Glutamatergic neuron (in vitro differentiated cells): Measurements from ENCODE around the gene C1QTNF12. TPM values are rescaled to one million over a fixed set of nuclear protein-coding genes. Genes with fewer than 3 reads are reported as not detected.

Experiments used
- DNase-seq: peaks from one replicate; pipeline ENCODE4 v3.0.0; 2022
- H3K27ac Mint-ChIP-seq: one replicate; pipeline ENCODE4 v1.8.0; 2020; ENCODE audit warnings: mild to moderate bottlenecking, mixed read lengths, inconsistent platforms; ENCODE audit not compliant: unreplicated experiment
- H3K27me3 Mint-ChIP-seq: one replicate; pipeline ENCODE4 v1.8.0; 2020; ENCODE audit warnings: mild to moderate bottlenecking, moderate library complexity, mixed read lengths, inconsistent platforms; ENCODE audit not compliant: unreplicated experiment
- H3K36me3 Mint-ChIP-seq: one replicate; pipeline ENCODE4 v1.8.0; 2020; ENCODE audit warnings: mild to moderate bottlenecking, mixed read lengths, inconsistent platforms; ENCODE audit not compliant: unreplicated experiment
- H3K4me1 Mint-ChIP-seq: one replicate; pipeline ENCODE4 v1.8.0; 2020; ENCODE audit warnings: mild to moderate bottlenecking, low read depth, mixed read lengths, inconsistent platforms; ENCODE audit not compliant: unreplicated experiment
- H3K4me3 Mint-ChIP-seq: one replicate; pipeline ENCODE4 v1.8.0; 2020; ENCODE audit warnings: mild to moderate bottlenecking, mixed read lengths, inconsistent platforms; ENCODE audit not compliant: unreplicated experiment
- H3K9me3 Mint-ChIP-seq: one replicate; pipeline ENCODE4 v1.8.0; 2020; ENCODE audit warnings: mild to moderate bottlenecking, moderate library complexity, mixed read lengths, inconsistent platforms; ENCODE audit not compliant: unreplicated experiment
- CTCF ChIP-seq: fragments of 200-600 bp; sonication (generic); IDR thresholded peaks from one replicate; pipeline ENCODE4 v1.5.0; 2021; ENCODE audit not compliant: partially characterized antibody, unreplicated experiment
- total RNA-seq: library from RNA; stranded (reverse); fragmentation: NEBNext Ultra II Directional; extraction: Animal tissue kit (Norgen Biotek cat#: 25700); gene quantifications from one replicate; pipeline ENCODE4 v1.2.1, GENCODE V29; 2021; ENCODE audit not compliant: unreplicated experiment

The C1QTNF12 gene
- total RNA-seq, 1 donor from 2014 or later = 9.1 TPM

- no peak for DNase-seq
- no peak for TF ChIP-seq CTCF
- no peak overlapping the region for H3K4me3 Mint-ChIP-seq
- no peak overlapping the region for H3K27ac Mint-ChIP-seq
- H3K9me3 Mint-ChIP-seq = peaks cover 4% of the 10 kb centered on the region
- peaks cover 7% of the 10 kb centered on the region for H3K27me3 Mint-ChIP-seq
- no peaks in the 10 kb centered on the region for H3K36me3 Mint-ChIP-seq
- no peaks in the 10 kb centered on the region for H3K4me1 Mint-ChIP-seq
Observed at GRCh38 chr1:1280782-1281481, 34.4 kb upstream of the C1QTNF12 start.

- peaks cover 8% of the 10 kb centered on the region for H3K27me3 Mint-ChIP-seq
- no peak for TF ChIP-seq CTCF
- DNase-seq = no peak
Observed at GRCh38 chr1:1279028-1279427, 32.5 kb upstream of the C1QTNF12 start.

GRCh38 chr1:1278620-1279019 lies 32.1 kb upstream of the C1QTNF12 start:
- Mint-ChIP-seq H3K27ac (no peak overlapping the region), H3K4me1 (peaks cover 9% of the 10 kb centered on the region), H3K9me3 (peaks cover 8% of the 10 kb centered on the region), H3K27me3 (peaks cover 8% of the 10 kb centered on the region), H3K36me3 (no peaks in the 10 kb centered on the region), H3K4me3 (no peak overlapping the region)
- no peak for DNase-seq
- no peak for TF ChIP-seq CTCF

More at GRCh38 chr1:1279028-1279427, 32.5 kb upstream of the C1QTNF12 start:
- Mint-ChIP-seq H3K4me3 (no peak overlapping the region), H3K4me1 (peaks cover 9% of the 10 kb centered on the region), H3K9me3 (peaks cover 8% of the 10 kb centered on the region), H3K27ac (no peak overlapping the region), H3K36me3 (no peaks in the 10 kb centered on the region)

GRCh38 chr1:1275836-1276235 lies 29.3 kb upstream of the C1QTNF12 start:
- H3K4me3 Mint-ChIP-seq = peak overlapping the region; percentile 49
- H3K4me1 Mint-ChIP-seq = peaks cover 22% of the 10 kb centered on the region
- H3K36me3 Mint-ChIP-seq = no peaks in the 10 kb centered on the region
- TF ChIP-seq CTCF = no peak
- H3K9me3 Mint-ChIP-seq = peaks cover 14% of the 10 kb centered on the region
- H3K27me3 Mint-ChIP-seq = peaks cover 11% of the 10 kb centered on the region
- no peak for DNase-seq
- H3K27ac Mint-ChIP-seq = peak overlapping the region; percentile 79

GRCh38 chr1:1274931-1275431 lies 28.5 kb upstream of the C1QTNF12 start:
- H3K27ac Mint-ChIP-seq = peak overlapping the region; percentile 59
- H3K36me3 Mint-ChIP-seq = no peaks in the 10 kb centered on the region
- H3K27me3 Mint-ChIP-seq = peaks cover 14% of the 10 kb centered on the region
- TF ChIP-seq CTCF = no peak
- peaks cover 14% of the 10 kb centered on the region for H3K9me3 Mint-ChIP-seq
- DNase-seq = peak; percentile 35
- H3K4me3 Mint-ChIP-seq = peak overlapping the region; percentile 84
- peaks cover 30% of the 10 kb centered on the region for H3K4me1 Mint-ChIP-seq
